Sigmoid colon (tissue), 4 donors: ENCODE measurements around the gene MAGEA12.
"Not testable (repeated sequence)": the region's sequence is repeated elsewhere in the genome, so short reads cannot be mapped to it uniquely, and the experiment has no call there.

ENCODE experiments used
- EP300 ChIP-seq, 4 donors: sonication (generic); formaldehyde crosslinking; IDR thresholded peaks; one replicate each; pipeline ENCODE4 v1.6.1; 2017; ENCODE audit warnings: antibody characterized with exemption in 4 of 4
- POLR2A ChIP-seq, 2 donors: fragments of 450-650 bp; IDR thresholded peaks; one replicate each; pipeline ENCODE4 v1.6.1; 2016; ENCODE audit warnings: antibody characterized with exemption in 2 of 2, mild to moderate bottlenecking in 2 of 2, moderate library complexity in 2 of 2

DNA sequence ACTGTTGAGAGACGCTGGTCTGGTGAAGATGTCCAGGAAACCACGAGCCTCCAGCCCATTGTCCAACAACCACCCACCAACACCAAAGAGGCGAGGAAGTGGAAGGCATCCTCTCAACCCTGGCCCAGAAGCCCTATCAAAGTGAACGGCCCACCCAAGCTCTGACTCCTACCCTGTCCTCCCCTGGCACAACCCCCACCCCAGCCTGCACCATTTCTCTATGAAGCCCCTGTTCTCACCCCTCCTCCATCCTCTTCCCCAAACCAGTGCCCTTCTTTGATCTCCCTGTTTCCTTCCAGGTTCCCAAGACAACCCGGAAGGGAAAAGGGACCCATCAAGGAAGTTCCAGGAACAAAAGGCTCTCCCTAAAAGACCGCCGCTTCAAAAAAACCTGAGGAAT, 26.0 kb downstream of the MAGEA12 start:
- TF ChIP-seq EP300, POLR2A (IDR thresholded peaks at IDR 0.05): not testable (repeated sequence)
